H1 (cell line): ENCODE results near the gene CTNNBL1. TPM values are rescaled to one million over a fixed set of nuclear protein-coding genes. Genes with fewer than 3 reads are reported as not detected.

Experiments used
- CTCF ChIA-PET: fragments of 300-600 bp; sonication (Branson Sonifier 250); formaldehyde crosslinking; loops from one replicate; lab custom pipeline; 2021; ENCODE audit not compliant: partially characterized antibody; lab: Charles Lee
- POLR2A ChIA-PET: fragments of 300-600 bp; sonication (Branson Sonifier 250); formaldehyde crosslinking; loops from one replicate; lab custom pipeline; 2021; ENCODE audit warnings: inconsistent platforms; ENCODE audit not compliant: partially characterized antibody; lab: Charles Lee
- DNase-seq, 2 experiments: peaks; one replicate each; pipeline versions ENCODE4 v3.0.0 to v3.0.0-alpha.2; 2010 to 2022; ENCODE audit warnings: low spot score in 2 of 2, low read depth in 1 of 2, mixed read lengths in 1 of 2
- FAIRE-seq: peaks from 2 replicates; lab custom pipeline; 2011; peaks lifted over from hg19 to GRCh38; lab: Jason Lieb, UNC
- H2AFZ ChIP-seq: 2 replicates; pipeline ENCODE4 v1.8.1; 2012; ENCODE audit warnings: low read length, inconsistent platforms
- H2AK5ac ChIP-seq: 2 replicates; pipeline ENCODE4 v1.6.1; 2013; ENCODE audit warnings: low read depth, low read length
- H2BK120ac ChIP-seq: replicated peaks from 2 replicates; pipeline ENCODE3; 2013; ENCODE audit warnings: low read depth, low read length, inconsistent platforms
- H2BK12ac ChIP-seq: 2 replicates; pipeline ENCODE4 v1.6.1; 2013; ENCODE audit warnings: low read depth, low read length
- H2BK15ac ChIP-seq: 2 replicates; pipeline ENCODE4 v1.6.1; 2013; ENCODE audit warnings: low read length
- H2BK20ac ChIP-seq: 2 replicates; pipeline ENCODE4 v1.6.1; 2013; ENCODE audit warnings: low read length
- H2BK5ac ChIP-seq: 2 replicates; pipeline ENCODE4 v1.6.1; 2013; ENCODE audit warnings: low read depth, low read length
- H3K14ac ChIP-seq: 2 replicates; pipeline ENCODE4 v1.6.1; 2013; ENCODE audit warnings: inconsistent platforms; ENCODE audit not compliant: insufficient read length
- H3K18ac ChIP-seq: 2 replicates; pipeline ENCODE4 v1.6.1; 2013; ENCODE audit warnings: low read length; ENCODE audit errors: extremely low read depth
- H3K23ac ChIP-seq: 2 replicates; pipeline ENCODE4 v1.6.1; 2013; ENCODE audit warnings: inconsistent platforms; ENCODE audit not compliant: insufficient read length
- H3K23me2 ChIP-seq: 2 replicates; pipeline ENCODE4 v1.6.1; 2013; ENCODE audit warnings: low read depth, low read length
- H3K27ac ChIP-seq: 2 replicates; pipeline ENCODE4 v1.6.1; 2011; ENCODE audit warnings: low read depth, low read length, inconsistent platforms
- H3K27me3 ChIP-seq, 4 experiments: replicated peaks in 1 of 4; 1 replicate in 1 of 4; 2 replicates in 3 of 4; pipeline versions ENCODE4 v1.6.1 to v1.8.1; 2011 to 2013; ENCODE audit warnings: low read length in 3 of 4, mild to moderate bottlenecking in 3 of 4, inconsistent platforms in 2 of 4, mixed read lengths in 2 of 4, moderate library complexity in 1 of 4; ENCODE audit not compliant: control insufficient read depth in 3 of 4, insufficient read depth in 3 of 4; ENCODE audit errors: extremely low read depth in 1 of 4
- H3K36me3 ChIP-seq, 4 experiments: 2 replicates each; pipeline versions ENCODE4 v1.6.1 to v1.8.1; 2011 to 2013; ENCODE audit warnings: mild to moderate bottlenecking in 4 of 4, low read length in 3 of 4, moderate library complexity in 2 of 4, control low read depth in 1 of 4, inconsistent platforms in 1 of 4; ENCODE audit not compliant: insufficient read depth in 4 of 4, control insufficient read depth in 2 of 4
- H3K4ac ChIP-seq: replicated peaks from 2 replicates; pipeline ENCODE3; 2013; ENCODE audit warnings: low read length, low read depth, mixed read lengths, inconsistent platforms; ENCODE audit not compliant: insufficient read length
- H3K4me1 ChIP-seq, 4 experiments: replicated peaks in 1 of 4; 1 replicate in 1 of 4; 2 replicates in 3 of 4; pipeline versions ENCODE4 v1.6.1 to v1.8.1; 2011 to 2013; ENCODE audit warnings: low read length in 3 of 4, inconsistent platforms in 2 of 4, mixed read lengths in 1 of 4; ENCODE audit not compliant: insufficient read depth in 4 of 4, control insufficient read depth in 3 of 4
- H3K4me2 ChIP-seq, 2 experiments: 2 replicates each; pipeline versions ENCODE4 v1.6.1 to v1.8.1; 2011 to 2013; ENCODE audit warnings: low read depth in 2 of 2, low read length in 2 of 2, control low read depth in 1 of 2, inconsistent platforms in 1 of 2, mild to moderate bottlenecking in 1 of 2; ENCODE audit not compliant: insufficient read depth in 1 of 2
- H3K4me3 ChIP-seq, 4 experiments: fragments of 200-600, 300-600 bp in 1 of 4; sonication (generic), shearing (Covaris generic), sonication (Bioruptor Twin) in 1 of 4; 2 replicates each; pipeline versions ENCODE4 v1.5.1 to v1.8.1; 2011 to 2016; ENCODE audit warnings: low read length in 4 of 4, low read depth in 3 of 4, control low read depth in 2 of 4, inconsistent platforms in 2 of 4, mild to moderate bottlenecking in 2 of 4, mixed read lengths in 1 of 4, moderate library complexity in 1 of 4; ENCODE audit not compliant: insufficient read depth in 2 of 4; ENCODE audit errors: extremely low read depth in 1 of 4
- H3K56ac ChIP-seq: replicated peaks from 2 replicates; pipeline ENCODE3; 2013; ENCODE audit warnings: low read depth, mild to moderate bottlenecking, mixed read lengths, low read length, inconsistent platforms; ENCODE audit not compliant: insufficient read length
- H3K79me1 ChIP-seq: 2 replicates; pipeline ENCODE4 v1.6.1; 2013; ENCODE audit warnings: low read depth, low read length, control low read depth
- H3K79me2 ChIP-seq, 2 experiments: 2 replicates each; pipeline versions ENCODE4 v1.6.1 to v1.8.1; 2012 to 2013; ENCODE audit warnings: low read length in 2 of 2, mild to moderate bottlenecking in 2 of 2, inconsistent platforms in 1 of 2; ENCODE audit not compliant: insufficient read depth in 2 of 2, control insufficient read depth in 1 of 2
- H3K9ac ChIP-seq, 4 experiments: replicated peaks in 1 of 4; 1 replicate in 1 of 4; 2 replicates in 3 of 4; pipeline versions ENCODE4 v1.6.1 to v1.8.1; 2011 to 2013; ENCODE audit warnings: low read depth in 3 of 4, low read length in 3 of 4, control low read depth in 2 of 4, mild to moderate bottlenecking in 2 of 4, moderate library complexity in 2 of 4, inconsistent platforms in 1 of 4; ENCODE audit errors: extremely low read depth in 1 of 4
- H3K9me3 ChIP-seq, 2 experiments: 2 replicates each; pipeline versions ENCODE4 v1.6.1 to v1.8.1; 2012 to 2013; ENCODE audit warnings: mild to moderate bottlenecking in 2 of 2, moderate library complexity in 2 of 2, control low read depth in 1 of 2, inconsistent platforms in 1 of 2, low read depth in 1 of 2, low read length in 1 of 2, mixed read lengths in 1 of 2; ENCODE audit not compliant: insufficient read depth in 2 of 2
- H4K20me1 ChIP-seq, 2 experiments: replicated peaks in 1 of 2; 2 replicates each; pipeline versions ENCODE3 to v1.8.1; 2011 to 2013; ENCODE audit warnings: inconsistent platforms in 2 of 2, low read length in 2 of 2, mild to moderate bottlenecking in 1 of 2; ENCODE audit not compliant: insufficient read depth in 2 of 2, control insufficient read depth in 1 of 2
- H4K5ac ChIP-seq: 2 replicates; pipeline ENCODE4 v1.6.1; 2013; ENCODE audit warnings: low read length, low read depth, mixed read lengths, inconsistent platforms; ENCODE audit not compliant: insufficient read length
- H4K8ac ChIP-seq: 2 replicates; pipeline ENCODE4 v1.8.0; 2013; ENCODE audit warnings: mild to moderate bottlenecking, moderate library complexity, low read length, inconsistent platforms; ENCODE audit not compliant: insufficient read depth; ENCODE audit errors: extremely low read depth
- H4K91ac ChIP-seq: replicated peaks from 2 replicates; pipeline ENCODE3; 2013; ENCODE audit warnings: low read length, mixed read lengths, inconsistent platforms; ENCODE audit not compliant: insufficient read length
- POLR2AphosphoS5 ChIP-seq: IDR thresholded peaks from 2 replicates; pipeline ENCODE4 v1.6.1; 2011; ENCODE audit warnings: low read depth, low read length
- RAD21 ChIP-seq, 2 experiments: IDR thresholded peaks in 1 of 2; conservative IDR thresholded peaks in 1 of 2; 2 replicates each; pipeline ENCODE4 v1.6.1; 2011; ENCODE audit warnings: low read depth in 2 of 2, low read length in 2 of 2, improper control_type of control experiment in 1 of 2, inconsistent platforms in 1 of 2, mild to moderate bottlenecking in 1 of 2, moderate library complexity in 1 of 2
- SIX5 ChIP-seq: IDR thresholded peaks from 2 replicates; pipeline ENCODE4 v1.6.1; 2011; ENCODE audit warnings: mild to moderate bottlenecking, low read depth, low read length
- WGBS, 2 experiments: shearing (Covaris generic) in 1 of 2; methylation state at CpG; one replicate each; pipeline versions ENCODE4 v1.1.6 to v1.1.7; 2013 to 2015; ENCODE audit warnings: low lambda C conversion rate in 2 of 2, mixed read lengths in 2 of 2, inconsistent platforms in 1 of 2, low coverage in 1 of 2, missing lambda C conversion rate in 1 of 2; ENCODE audit not compliant: insufficient replicate concordance in 2 of 2, insufficient coverage in 1 of 2, insufficient read length in 1 of 2; ENCODE audit errors: extremely low coverage in 1 of 2, missing lambda C conversion rate in 1 of 2; 5-methylcytosine and 5-hydroxymethylcytosine counted together
- polyA plus RNA-seq, 7 experiments: library from polyadenylated mRNA; depleted of rRNA in 3 of 7; stranded (reverse) in 5 of 7; unstranded in 2 of 7; fragments of >200 nt in 5 of 7; fragments of 200-250 nt in 2 of 7; gene quantifications; 1 replicate in 5 of 7; 2 replicates in 1 of 7; 4 replicates in 1 of 7; pipeline versions ENCODE4 v1.2.1 to v1.2.3, GENCODE V29; 2011 to 2013; ENCODE audit warnings: missing spikeins in 2 of 7, mixed read lengths in 2 of 7
- total RNA-seq: library from RNA; stranded (reverse); fragmentation: NEBNext Ultra II Directional; extraction: Animal tissue kit (Norgen Biotek cat#: 25700); gene quantifications from 2 replicates; pipeline ENCODE4 v1.2.1, GENCODE V29; 2021
- TF ChIP-seq, protein P1 (sequence below): IDR thresholded peaks from 2 replicates; pipeline ENCODE4 v1.6.1; 2012; ENCODE audit warnings: inconsistent platforms

Gene CTNNBL1
- total and polyA plus RNA-seq, 2 of the 8 experiments (the other 6 are each of a cell fraction or from before 2014, with no cell fraction given) = 19.6 to 81.6 TPM

DNA sequence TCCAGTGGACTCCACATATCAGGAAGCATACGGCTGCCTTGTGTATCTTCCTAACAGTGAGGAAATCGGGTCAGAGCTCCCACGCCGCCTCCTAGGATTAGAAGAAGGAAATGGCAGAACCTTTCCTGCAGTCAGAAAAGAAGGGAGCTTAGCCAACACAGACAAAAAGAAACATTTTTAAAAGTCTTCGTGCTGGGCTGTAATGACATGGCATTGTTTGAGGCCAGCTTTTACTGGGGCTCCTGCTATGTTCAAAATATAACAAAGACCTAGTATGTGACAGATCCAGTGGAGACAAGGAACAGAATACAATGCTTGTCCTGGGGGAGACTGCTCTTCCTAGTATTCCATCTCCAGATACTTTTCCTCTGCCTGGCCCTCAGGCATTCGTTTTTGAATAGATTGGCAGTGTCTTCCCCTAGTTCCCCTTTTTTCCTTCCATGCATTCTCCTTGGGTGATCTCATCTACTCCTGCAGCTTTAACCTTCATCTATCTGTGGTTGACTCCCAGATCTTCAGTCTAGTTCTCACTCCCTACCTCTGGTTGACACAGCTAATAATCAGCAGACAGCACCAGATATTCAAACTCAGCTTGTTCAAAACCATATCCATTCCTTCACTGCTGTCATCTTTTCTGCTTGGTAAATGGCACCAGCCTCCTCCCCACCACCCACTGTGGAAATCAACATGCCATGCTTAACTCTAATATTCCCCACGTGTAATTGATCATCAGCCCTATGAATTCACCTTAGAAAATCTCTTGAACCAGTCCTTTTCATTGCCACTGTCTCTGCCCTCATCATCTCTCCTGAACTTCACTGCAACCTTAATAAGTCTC lies 114.6 kb downstream of the CTNNBL1 start:
- Histone ChIP-seq H3K9ac (no peak overlapping the region), H3K79me1 (no peaks in the 10 kb centered on the region; the same call in 1 of the 2 replicates), H3K4me2 (no peak overlapping the region), H4K20me1 (peaks cover 0 to 3% of the 10 kb centered on the region in 2 experiments), H4K5ac (no peak overlapping the region), H3K14ac (no peak overlapping the region), H3K79me2 (no peaks in the 10 kb centered on the region), H3K23ac (no peak overlapping the region), H3K4me1 (peaks cover 0 to 7% (median 3%) of the 10 kb centered on the region in 4 experiments; a peak in 5 of 7 replicates), H2BK15ac (no peak overlapping the region), H2AFZ (no peak overlapping the region), H2BK20ac (no peak overlapping the region), H2BK12ac (no peak overlapping the region), H3K27ac (no peak overlapping the region), H2AK5ac (no peak overlapping the region), H2BK5ac (no peak overlapping the region), H3K36me3 (peaks cover 0 to 2% (median 1%) of the 10 kb centered on the region in 4 experiments; a peak in 3 of 8 replicates), H2BK120ac (no peak overlapping the region), H3K56ac (no peak overlapping the region), H3K4ac (no peak overlapping the region), H4K8ac (no peak overlapping the region), H3K4me3 (no peak overlapping the region), H3K18ac (no peak overlapping the region), H3K9me3 (no peaks in the 10 kb centered on the region), H4K91ac (no peak overlapping the region), H3K27me3 (no peaks in the 10 kb centered on the region), H3K23me2 (no peaks in the 10 kb centered on the region)
- TF ChIP-seq RAD21 (IDR thresholded peaks at IDR 0.05 in 1 of 2, conservative IDR thresholded peaks at IDR 0.05 in 1 of 2; ENCODE audit: low read depth in 2 of 2, low read length in 2 of 2) (no peak), POLR2AphosphoS5 (no peak), SIX5 (no peak)
- TF ChIP-seq, protein P1, sequence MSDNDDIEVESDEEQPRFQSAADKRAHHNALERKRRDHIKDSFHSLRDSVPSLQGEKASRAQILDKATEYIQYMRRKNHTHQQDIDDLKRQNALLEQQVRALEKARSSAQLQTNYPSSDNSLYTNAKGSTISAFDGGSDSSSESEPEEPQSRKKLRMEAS = no peak
- DNase-seq (no peak), FAIRE-seq (no peak)
- ChIA-PET POLR2A (no interaction called here), CTCF (interaction anchor here (0.8 to 1.3 kb wide), 4 partner anchors 26 to 47 kb away, joined by 3 read pairs; no protein-coding TSS in a partner anchor)
- 95% methylated on average over 7 of the region's 7 CpGs; no CpG with 5 or more reads in 1 of the 2 experiments for WGBS, 2 experiments
